Hair follicular keratinocyte (primary cell): ENCODE data around the gene NANS. TPM values are rescaled to one million over a fixed set of nuclear protein-coding genes. Genes with fewer than 3 reads are reported as not detected.

Experiments
- total RNA-seq: library from RNA; depleted of rRNA; stranded (reverse); fragments of >200 nt; gene quantifications from 2 replicates; pipeline ENCODE4 v1.2.3, GENCODE V29; 2015

Gene NANS
- total RNA-seq = 101 and 126 TPM in 2 replicates

GRCh38 chr9:98056269-98057137, at the start of gene NANS:
TSS of gene NANS (plus strand) at chr9:98056732. CDS start at chr9:98056809, 77 bp downstream.

GRCh38 chr9:98118640-98119601, 62.4 kb downstream of the NANS start, which contains the start of gene TRIM14:
TSS of gene TRIM14 (minus strand) at chr9:98119222. CDS start at chr9:98119188, 34 bp downstream.

Other genes starting within 250 kb of the NANS start
- gene FOXE1, start 203.5 kb upstream of the NANS start, total RNA-seq = 12.4 and 16.9 TPM in 2 replicates
- 5.6 and 9.9 TPM in 2 replicates for gene TRMO, start 134.2 kb upstream of the NANS start, total RNA-seq
- not detected in 2 replicates for gene HEMGN, start 118.6 kb upstream of the NANS start, total RNA-seq
- gene ANP32B, start 73.4 kb upstream of the NANS start, total RNA-seq = 26.6 and 32.1 TPM in 2 replicates
- 12.0 and 15.5 TPM in 2 replicates for gene TRIM14, start 62.5 kb downstream of the NANS start, total RNA-seq
- gene CORO2A, start 135.9 kb downstream of the NANS start, total RNA-seq = 21.3 and 22.3 TPM in 2 replicates
- 51.4 and 61.2 TPM in 2 replicates for gene TBC1D2, start 198.9 kb downstream of the NANS start, total RNA-seq